Astrocyte of the spinal cord (primary cell): ENCODE measurements around the gene SERPINB8.

Experiments used
- DNase-seq: peaks from one replicate; pipeline ENCODE4 v3.0.0; 2011; ENCODE audit warnings: low read depth, low spot score
- H3K4me3 ChIP-seq: 2 replicates; pipeline ENCODE4 v1.5.1; 2011; ENCODE audit warnings: low read depth, mild to moderate bottlenecking, low read length, moderate library complexity
- in situ Hi-C: cut with HindIII; loops from 2 replicates; pipeline ENCODE4 v1.10.0; 2017; ENCODE audit warnings: low sequenced_read_pairs
- TF ChIP-seq, protein P1 (sequence below): IDR thresholded peaks from 2 replicates; pipeline ENCODE4 v1.5.1; 2012; ENCODE audit warnings: low read depth, mild to moderate bottlenecking, low read length, inconsistent platforms

The SERPINB8 gene

GRCh38 chr18:63951302-63951705 is 18.6 kb upstream of the SERPINB8 start:
- H3K4me3 ChIP-seq = no peak overlapping the region
- in situ Hi-C loops = no loop called here
- TF ChIP-seq, protein P1, sequence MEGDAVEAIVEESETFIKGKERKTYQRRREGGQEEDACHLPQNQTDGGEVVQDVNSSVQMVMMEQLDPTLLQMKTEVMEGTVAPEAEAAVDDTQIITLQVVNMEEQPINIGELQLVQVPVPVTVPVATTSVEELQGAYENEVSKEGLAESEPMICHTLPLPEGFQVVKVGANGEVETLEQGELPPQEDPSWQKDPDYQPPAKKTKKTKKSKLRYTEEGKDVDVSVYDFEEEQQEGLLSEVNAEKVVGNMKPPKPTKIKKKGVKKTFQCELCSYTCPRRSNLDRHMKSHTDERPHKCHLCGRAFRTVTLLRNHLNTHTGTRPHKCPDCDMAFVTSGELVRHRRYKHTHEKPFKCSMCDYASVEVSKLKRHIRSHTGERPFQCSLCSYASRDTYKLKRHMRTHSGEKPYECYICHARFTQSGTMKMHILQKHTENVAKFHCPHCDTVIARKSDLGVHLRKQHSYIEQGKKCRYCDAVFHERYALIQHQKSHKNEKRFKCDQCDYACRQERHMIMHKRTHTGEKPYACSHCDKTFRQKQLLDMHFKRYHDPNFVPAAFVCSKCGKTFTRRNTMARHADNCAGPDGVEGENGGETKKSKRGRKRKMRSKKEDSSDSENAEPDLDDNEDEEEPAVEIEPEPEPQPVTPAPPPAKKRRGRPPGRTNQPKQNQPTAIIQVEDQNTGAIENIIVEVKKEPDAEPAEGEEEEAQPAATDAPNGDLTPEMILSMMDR = peak; percentile 41
- DNase-seq = peak; percentile 59

DNA sequence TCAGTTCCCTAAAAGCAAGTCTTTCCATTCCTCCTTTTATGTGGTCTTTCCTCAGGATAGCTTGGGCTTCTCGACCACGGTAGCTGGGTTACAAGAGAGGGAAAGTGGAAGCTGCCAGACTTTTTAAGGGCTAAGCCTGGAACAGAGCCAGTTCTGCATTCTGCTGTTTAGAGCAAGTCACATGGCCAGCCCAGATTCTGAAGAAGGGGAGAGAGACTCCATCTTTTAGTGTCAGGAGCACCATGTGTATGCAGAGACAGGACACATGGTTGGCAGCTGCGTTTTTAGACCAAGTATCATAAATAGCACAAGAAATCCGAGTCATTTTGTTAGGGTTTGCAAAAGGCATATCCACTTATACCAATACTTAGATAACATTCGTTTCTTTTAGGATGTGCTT is 16.1 kb upstream of the SERPINB8 start:
- TF ChIP-seq, protein P1 = no peak
- no peak overlapping the region for H3K4me3 ChIP-seq
- in situ Hi-C loops = no loop called here
- DNase-seq = no peak

DNA sequence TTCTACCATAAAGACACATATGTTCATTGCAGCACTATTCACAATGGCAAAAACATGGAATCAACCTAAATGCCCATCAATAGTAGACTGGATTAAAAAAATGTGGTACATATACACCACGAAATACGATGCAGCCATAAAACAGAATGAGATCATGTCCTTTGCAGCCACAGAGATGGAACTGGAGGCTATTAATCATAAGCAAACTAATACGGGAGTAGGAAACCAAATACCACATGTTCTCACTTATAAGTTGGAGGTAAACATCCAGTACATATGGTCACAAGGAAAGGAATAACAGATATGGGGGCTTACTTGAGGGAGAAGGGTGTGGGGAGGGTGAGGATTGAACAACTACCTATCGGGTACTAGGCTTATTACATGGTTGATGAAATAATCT is 13.1 kb upstream of the SERPINB8 start:
- TF ChIP-seq, protein P1 = no peak
- in situ Hi-C loops = no loop called here
- H3K4me3 ChIP-seq = no peak overlapping the region
- DNase-seq = no peak

- TF ChIP-seq, protein P1 = no peak
- no peak for DNase-seq
- in situ Hi-C loops = no loop called here
- no peak overlapping the region for H3K4me3 ChIP-seq
Observed at GRCh38 chr18:63960891-63961290, 9.0 kb upstream of the SERPINB8 start.

DNA sequence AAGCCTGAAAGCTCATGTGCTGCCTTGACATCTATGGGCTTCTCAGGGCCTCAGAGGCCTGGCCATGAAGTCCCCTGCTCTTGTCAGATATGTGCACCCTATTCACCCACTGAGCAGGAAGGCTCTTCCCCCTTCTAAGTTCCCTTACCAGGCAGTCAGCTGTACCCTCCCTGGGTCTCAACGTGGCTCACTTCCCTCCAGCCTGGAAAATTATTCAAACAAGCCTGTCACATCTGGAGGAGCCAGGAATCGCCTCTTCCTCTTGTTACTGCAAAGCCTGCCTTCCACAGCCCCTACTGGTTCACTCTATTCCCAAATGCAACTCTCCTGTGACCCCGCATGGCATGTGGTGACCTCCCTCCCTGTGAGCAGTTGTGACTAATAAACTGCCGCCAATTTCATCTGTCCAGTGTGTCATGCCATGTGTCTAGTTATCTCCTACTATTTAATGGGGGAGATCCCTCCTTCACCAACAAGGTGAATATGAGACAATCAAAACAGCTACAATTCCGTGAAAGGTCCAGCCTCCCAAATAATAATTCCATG is 8.4 kb upstream of the SERPINB8 start:
- H3K4me3 ChIP-seq = no peak overlapping the region
- TF ChIP-seq, protein P1 = no peak
- in situ Hi-C loops = no loop called here
- no peak for DNase-seq

- TF ChIP-seq, protein P1 = no peak
- no peak for DNase-seq
- no peak overlapping the region for H3K4me3 ChIP-seq
- in situ Hi-C loops = no loop called here
Observed at GRCh38 chr18:63962137-63962536, 7.7 kb upstream of the SERPINB8 start.

GRCh38 chr18:63963615-63964256 is 6.1 kb upstream of the SERPINB8 start:
- in situ Hi-C loops = no loop called here
- TF ChIP-seq, protein P1 = peak; percentile 95
- peak; percentile 76 for DNase-seq
- no peak overlapping the region for H3K4me3 ChIP-seq
